ENCODE data around the gene CCT2.

The CCT2 gene

DNA sequence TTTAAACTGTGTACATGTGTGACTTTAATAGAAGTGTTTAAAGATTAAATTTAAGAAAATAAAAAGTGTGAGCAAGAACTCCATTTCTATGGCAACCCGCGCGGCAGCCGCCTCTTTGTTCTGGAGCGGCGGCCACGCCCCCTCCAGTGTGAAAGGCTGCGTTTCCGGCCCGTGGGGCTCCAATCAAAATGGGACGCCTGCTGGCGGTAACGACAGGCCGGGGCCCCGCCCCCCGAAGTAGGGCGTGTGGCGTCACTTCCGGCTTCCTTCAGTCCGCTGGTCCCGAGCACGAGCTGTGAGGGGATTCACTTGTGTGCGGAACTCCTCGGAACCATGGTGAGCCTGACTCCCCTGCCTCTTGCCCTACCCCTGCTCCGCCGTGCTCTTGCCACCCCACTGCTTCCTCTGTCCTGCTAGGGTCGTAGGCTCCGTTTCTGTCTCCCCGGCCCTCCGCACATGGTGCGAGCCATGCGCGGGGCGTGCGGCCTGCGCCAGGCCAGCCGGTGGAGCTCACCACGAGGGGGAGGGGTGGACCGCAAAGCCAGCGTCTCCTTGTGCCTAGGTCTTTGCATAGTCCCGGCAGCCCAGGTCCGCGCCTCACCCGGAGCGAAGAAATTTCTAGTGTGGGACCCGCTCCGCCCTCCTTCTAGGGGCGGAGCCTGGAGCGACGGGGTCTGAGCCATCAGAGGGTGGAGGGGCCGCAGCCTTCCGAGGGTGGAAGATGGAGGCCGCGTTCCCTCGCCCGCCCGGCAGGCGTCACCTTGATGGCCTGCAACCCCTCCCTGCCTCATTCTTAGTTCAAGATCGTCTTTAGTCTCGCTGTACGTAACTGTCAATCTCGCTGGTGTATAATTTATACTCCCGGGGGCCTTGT is at the start of gene CCT2:
Gene CCT2 (plus strand): TSS at position 271 of the 874 bp plus-strand sequence. CDS start 63 bp downstream, at position 334.
- DNase-seq = peak; percentile 97

- DNase-seq = no peak
Observed at GRCh38 chr12:69540987-69541386, 44.3 kb upstream of the CCT2 start.

- no peak for DNase-seq
Observed at GRCh38 chr12:69544087-69544486, 41.2 kb upstream of the CCT2 start.

- DNase-seq = no peak
Observed at GRCh38 chr12:69545081-69545480, 40.2 kb upstream of the CCT2 start.

DNA sequence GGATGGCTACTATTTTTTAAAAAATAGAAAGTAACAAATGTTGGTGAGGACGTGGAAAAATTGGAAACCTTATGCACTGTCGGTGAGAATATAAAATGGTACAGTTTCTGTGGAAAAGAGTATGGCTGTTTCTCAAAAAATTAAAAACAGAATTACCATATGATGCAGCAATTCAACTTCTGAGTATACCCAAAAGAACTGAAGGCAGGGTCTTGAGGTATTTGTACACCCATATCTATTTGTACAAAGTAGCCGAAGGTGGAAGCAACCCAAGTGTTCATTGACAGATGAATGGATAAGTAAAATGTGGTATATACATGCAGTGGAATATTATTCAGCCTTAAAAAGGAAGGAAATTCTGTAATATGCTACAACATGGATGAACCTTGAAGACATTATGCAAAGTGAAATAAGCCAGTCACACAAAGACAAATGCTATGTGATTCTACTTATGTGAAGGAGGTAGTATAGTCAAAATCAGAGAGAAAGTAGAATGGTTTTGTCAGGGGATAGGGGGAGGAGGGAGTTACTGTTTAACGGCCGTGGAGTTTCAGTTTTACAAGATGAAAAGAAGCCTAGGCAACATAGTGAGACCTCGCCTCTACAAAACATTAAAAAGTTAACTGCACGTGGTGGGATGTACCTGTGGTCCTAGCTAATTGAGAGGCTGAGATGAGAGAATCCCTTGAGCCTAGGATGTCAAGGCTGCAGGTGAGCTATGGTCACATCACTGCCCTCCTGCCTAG is 38.4 kb upstream of the CCT2 start:
- no peak for DNase-seq

- DNase-seq = no peak
Observed at GRCh38 chr12:69548687-69549086, 36.6 kb upstream of the CCT2 start.

GRCh38 chr12:69550569-69551350 is 34.5 kb upstream of the CCT2 start:
- no peak for DNase-seq

DNA sequence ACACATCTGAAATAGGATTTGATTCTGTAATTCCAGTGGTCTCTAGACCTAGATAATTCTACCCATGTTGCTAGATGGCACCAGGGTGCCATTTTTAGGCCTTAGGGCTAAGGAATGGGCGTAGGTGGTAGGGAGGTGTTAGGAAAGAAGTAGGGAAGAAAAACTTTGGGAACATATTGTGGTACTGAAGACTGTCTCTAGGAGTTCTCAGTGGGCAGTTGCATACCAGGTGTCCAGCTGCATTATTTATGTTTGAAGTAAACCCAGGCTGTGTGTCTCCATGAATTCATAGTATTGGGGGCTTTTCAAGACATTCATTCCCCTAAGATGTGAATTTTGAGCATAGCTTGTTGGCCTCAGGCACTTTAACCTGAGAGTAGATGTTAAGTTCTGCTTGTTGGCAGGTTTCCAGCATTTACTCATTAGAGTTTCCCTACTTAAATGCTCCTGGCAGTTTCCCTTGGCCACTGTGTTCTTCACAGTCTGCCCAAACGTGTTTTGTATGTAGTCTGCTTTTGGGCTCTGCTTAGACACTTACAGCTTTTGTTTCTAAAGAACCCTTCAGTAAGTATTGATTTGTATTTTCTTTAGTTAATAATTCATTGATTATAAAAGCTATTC is 31.5 kb upstream of the CCT2 start:
- peak; percentile 25 for DNase-seq

- DNase-seq = no peak
Observed at GRCh38 chr12:69555461-69555860, 29.8 kb upstream of the CCT2 start.

GRCh38 chr12:69556383-69556782 is 28.9 kb upstream of the CCT2 start:
- no peak for DNase-seq

DNA sequence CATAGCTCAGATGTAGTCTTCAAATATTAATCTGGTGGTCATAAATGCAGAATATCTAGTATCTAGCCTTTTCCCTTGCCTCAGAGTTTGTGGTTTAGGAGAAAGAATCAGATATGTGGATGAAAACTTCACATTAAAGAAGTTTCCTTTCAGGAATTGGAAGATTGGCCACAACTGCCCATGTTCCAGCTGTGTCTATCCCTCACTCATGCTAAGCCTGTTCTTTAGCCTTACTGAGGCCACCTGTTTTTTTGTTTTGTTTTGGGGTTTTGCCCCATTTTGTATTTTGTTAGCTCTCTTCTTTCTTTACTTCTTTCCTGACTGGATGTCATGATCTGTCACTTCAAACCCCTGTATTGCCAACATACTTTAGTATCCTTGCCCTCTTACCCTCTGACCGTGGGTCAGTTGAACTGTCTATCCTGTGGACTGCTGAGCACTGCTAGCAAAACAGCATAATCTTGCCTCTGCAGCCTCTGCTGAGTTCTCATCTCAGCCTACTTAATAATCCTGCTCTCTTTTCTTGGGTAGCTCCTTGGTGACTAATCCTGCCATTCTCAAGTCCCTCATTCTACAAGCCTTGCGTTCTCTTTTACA is 22.0 kb upstream of the CCT2 start:
- no peak for DNase-seq

- peak; percentile 35 for DNase-seq
Observed at GRCh38 chr12:69566603-69567002, 18.7 kb upstream of the CCT2 start.

- DNase-seq = no peak
Observed at GRCh38 chr12:69569236-69569635, 16.0 kb upstream of the CCT2 start.

DNA sequence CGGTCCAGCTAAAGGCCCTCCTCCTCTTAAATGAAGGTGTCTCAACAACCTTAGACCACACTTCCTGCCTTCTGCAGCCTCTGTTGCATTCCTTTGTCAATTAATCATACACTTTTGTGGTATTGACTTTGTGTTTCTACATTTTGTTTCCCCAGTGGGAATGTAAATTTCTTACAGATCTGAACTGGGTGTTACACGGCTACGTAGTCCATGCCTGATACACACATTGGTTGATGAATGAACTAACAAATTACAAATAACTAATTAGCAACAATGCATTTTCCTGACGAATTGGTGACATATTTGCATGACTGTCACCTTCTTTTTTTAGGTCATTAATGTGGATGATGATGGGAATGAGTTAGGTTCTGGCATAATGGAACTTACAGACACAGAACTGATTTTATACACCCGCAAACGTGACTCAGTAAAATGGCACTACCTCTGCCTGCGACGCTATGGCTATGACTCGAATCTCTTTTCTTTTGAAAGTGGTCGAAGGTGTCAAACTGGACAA is 15.2 kb upstream of the CCT2 start:
- DNase-seq = no peak

- DNase-seq = peak; percentile 78
Observed at GRCh38 chr12:69570545-69571399, 14.5 kb upstream of the CCT2 start.

GRCh38 chr12:69575346-69575745 is 9.9 kb upstream of the CCT2 start:
- DNase-seq = no peak

DNA sequence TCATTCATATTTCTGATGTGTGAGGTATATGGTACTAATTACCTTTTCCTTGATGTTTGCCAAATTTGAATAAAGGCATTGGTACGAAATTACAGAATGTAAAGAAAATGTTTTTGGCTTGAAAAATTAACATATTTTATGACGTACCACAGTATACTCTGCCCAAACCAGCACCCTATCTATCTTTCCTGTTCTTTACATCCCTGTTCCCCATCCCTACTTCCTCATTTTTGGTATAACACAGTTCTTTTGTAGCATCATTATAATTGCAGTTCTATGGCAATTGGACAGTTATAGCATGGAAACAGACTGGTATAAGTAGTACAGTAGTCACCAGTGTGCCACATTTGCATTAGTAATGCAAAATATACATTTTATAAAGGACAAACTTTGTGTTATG is 7.0 kb upstream of the CCT2 start:
- no peak for DNase-seq

- DNase-seq = no peak
Observed at GRCh38 chr12:69579029-69579428, 6.2 kb upstream of the CCT2 start.

- DNase-seq = no peak
Observed at GRCh38 chr12:69580074-69580473, 5.2 kb upstream of the CCT2 start.

DNA sequence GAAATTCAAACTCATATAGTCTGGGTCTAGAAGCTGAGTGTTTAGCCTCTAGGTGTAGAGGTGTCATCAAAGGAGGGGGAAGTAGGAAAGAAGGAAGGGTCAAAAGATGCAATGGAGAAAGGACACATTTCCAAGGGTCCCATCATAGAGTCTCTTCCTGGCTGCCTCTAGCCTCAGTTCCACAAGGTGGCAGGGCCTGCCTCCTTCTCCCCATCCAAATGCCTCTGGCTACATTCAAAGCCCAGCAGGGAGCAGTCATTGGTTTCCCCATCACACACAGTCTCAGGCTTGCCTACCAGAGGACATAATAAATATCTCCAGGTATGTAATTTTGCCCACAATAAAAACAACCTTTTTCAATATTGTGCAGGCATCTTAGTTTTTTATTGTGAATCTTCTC is 2.1 kb upstream of the CCT2 start:
- DNase-seq = peak; percentile 68

GRCh38 chr12:69588527-69588926 is 3.3 kb downstream of the CCT2 start:
- no peak for DNase-seq
